ENCODE measurements around the gene HOXA10.

HOXA10 gene

GRCh38 chr7:27189997-27190748, 16.1 kb upstream of the HOXA10 start:
- no peak for DNase-seq

DNA sequence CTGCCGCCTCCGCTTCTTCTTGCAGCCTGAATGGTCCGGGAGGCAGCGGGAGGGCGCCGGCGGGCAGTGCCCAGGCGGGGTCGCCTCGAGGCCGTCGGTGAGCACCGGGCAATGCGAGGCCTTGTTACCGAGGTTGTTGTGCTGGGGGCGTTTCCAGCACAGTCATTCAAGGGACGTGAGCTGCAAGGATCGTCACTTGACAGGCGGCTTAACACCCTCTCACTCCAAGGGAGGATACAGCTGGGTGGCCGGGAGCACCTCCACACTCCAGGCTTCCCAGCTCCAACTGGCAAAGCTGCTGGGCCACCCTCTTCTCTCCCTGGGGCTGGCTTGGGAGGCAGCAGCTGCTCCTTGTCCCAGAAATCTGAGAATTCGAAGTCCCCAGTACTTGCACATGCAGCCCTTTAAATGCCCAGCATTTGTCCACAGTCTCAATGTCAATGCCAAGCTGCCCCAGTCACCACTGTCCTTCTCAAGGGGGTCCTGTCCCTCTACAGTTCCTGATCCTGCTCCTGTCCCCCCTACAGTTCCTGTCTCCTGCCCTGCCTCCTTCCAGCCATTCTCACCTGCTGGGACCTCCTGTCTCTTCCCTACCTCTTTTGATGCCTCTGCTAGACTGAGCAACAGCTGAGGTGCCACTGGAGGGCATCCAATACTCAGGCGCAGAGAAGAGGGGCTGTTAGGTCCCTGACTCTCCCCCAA, 15.3 kb upstream of the HOXA10 start:
- DNase-seq, result no peak

DNA sequence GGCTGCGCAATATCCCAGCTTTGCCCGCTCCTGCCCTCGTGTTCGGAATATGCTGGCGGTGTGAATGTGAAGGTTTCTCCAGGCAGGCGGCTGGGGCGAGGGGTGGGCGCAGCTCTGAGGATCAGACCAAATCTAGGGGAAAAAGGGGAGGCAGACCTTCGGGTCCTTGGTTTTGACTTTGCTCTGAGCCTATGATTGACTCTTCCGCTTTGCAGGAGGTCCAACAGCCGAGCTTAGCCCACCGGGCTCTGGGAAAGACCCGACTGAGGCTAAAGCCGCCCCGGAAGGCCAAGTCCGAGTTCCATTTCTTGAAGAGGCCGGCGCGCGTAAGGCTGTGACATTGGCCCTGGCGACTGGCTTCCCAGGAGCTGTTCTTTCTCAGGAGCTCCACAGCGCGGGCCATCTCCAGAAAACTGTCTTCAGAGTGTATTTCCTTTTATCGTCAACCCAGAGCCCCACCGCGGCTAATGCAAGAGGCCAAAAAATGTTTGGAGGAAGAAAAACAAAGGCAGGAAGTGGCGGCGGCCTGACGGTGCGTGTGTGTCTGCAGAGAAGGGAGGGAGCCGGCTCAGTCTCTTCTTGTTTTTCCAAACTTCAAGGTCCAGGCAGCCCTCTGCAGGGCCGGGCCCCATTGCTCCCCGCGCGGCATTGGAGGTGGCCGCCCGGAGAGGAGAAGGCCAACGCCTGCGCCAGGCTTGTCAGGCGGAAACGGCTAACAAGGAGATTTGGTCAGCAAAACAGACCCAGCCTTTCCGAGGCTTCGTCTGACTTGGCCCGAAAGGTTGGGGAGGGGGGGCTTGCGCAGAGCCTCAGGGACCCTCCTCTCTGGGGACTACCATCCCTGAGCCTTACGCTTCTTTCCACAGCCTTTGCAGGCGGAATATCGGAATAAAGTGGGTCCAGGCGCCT, 14.5 kb upstream of the HOXA10 start:
- no peak for DNase-seq

- DNase-seq, result no peak
Observed at GRCh38 chr7:27187475-27188385, 13.6 kb upstream of the HOXA10 start.

GRCh38 chr7:27186668-27187474, 12.8 kb upstream of the HOXA10 start:
- DNase-seq, result no peak

GRCh38 chr7:27185854-27186667, 11.9 kb upstream of the HOXA10 start:
- no peak for DNase-seq

- peak; percentile 24 for DNase-seq
Observed at GRCh38 chr7:27185013-27185853, 11.1 kb upstream of the HOXA10 start, which contains the start of gene HOXA11. TSS of gene HOXA11 (minus strand) at chr7:27185232. CDS start at chr7:27185144, 88 bp downstream.

DNA sequence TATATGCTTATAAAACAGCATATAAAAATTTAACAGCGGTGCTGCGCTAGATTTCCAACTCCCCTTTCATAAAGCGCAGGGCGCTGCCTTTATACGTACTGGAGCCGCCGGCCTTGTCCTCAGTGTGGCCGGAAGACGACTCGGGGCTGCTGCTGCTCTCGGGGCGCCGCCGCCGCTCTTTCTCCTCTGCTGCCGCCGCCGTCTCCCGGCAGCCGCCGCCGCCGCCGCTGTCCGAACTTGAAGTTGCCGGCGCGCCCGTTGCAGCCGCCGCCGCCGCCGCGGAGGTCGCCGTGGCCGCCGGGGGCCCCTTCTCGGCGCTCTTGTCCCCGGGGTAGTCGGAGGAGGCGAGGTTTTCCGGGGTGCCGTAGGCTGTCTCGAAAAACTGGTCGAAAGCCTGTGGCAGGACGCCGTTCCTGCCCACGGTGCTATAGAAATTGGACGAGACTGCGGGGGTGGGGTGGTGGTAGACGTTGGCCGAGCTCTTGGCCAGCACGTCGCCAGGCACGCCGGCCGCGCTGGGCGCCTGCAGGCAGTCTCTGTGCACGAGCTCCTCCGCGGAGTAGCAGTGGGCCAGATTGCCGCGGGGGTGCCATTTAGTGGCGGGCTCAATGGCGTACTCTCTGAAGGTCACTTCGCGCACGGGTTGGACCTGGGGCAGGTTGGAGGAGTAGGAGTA, 10.4 kb upstream of the HOXA10 start:
- peak; percentile 24 for DNase-seq

- DNase-seq, result no peak
Observed at GRCh38 chr7:27183682-27184336, 9.7 kb upstream of the HOXA10 start.

GRCh38 chr7:27182861-27183681, 9.0 kb upstream of the HOXA10 start:
- no peak for DNase-seq

GRCh38 chr7:27182285-27182841, 8.2 kb upstream of the HOXA10 start:
- no peak for DNase-seq

- DNase-seq, result no peak
Observed at GRCh38 chr7:27181795-27182275, 7.7 kb upstream of the HOXA10 start.

DNA sequence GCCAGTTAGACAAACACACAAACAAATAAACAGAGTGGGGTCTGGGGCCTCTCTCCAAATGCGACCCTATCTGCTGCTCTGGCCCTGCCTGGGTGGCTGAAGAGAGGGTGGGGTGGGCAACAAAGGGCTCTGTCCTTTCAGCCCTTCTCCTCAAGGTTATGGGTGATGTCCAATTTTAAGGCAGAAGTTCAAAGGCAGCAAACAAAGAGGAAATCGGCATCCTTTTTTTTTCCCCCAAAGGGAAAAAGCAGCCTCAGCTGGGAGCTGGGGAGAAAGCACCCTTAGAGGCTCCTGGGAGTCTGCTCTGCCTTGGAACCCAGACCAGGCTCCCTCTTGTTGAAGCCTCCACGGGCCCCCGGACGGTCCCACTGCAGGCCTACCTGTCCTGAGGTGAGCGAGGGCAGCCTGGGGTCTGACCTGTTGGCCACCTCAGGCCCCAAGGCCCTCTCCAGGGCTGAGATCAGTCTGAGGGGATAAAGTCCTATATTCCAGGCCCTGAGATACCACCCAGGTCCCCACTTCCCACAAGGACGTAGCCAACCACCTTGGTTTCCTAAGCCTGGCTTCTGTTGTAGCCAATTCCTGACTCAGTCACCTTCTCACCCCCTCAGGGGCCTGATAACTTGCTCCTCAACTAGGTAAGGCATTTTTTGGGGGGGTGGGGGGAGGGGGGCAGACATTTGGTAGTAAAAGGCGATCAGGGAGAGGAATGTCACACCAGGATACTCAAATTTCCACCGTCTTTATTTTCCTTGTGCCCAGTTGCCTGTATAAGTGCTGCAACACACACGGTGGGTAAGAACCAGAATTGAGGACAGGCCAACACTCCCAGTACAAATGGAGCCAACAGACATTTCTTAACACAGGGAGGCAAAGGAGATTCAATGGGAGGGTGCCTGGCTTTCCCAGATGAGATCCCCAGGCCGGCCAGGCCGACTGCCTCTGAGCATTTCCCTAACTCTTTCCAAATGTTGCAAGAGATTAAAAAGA, 6.6 kb upstream of the HOXA10 start:
- no peak for DNase-seq

- DNase-seq, result peak; percentile 49
Observed at GRCh38 chr7:27179503-27180430, 5.6 kb upstream of the HOXA10 start.
